HCT116 (cell line): ENCODE measurements around the gene GPHA2. TPM values are rescaled to one million over a fixed set of nuclear protein-coding genes. Genes with fewer than 3 reads are reported as not detected.
A peak's percentile ranks its signal among the peaks of the same experiment; 100 is the strongest.

ENCODE experiments used
- ATAC-seq: fragments of 200-7000 bp; cut with Tn5 transposase; 2 replicates; pipeline ENCODE4 v1.9.1; 2020; ENCODE audit warnings: mild to moderate bottlenecking, moderate library complexity
- BruUV-seq: library from RNA; stranded (reverse); fragments of 400-500 nt; replicated peaks from 2 replicates; lab custom pipeline; 2021; lab: Mats Ljungman, UMichigan
- CTCF ChIA-PET: fragments of 300-600 bp; sonication (Branson Sonifier 250); formaldehyde crosslinking; loops from one replicate; lab custom pipeline; 2021; ENCODE audit warnings: antibody characterized with exemption; lab: Charles Lee
- POLR2A ChIA-PET: fragments of 300-600, 350-600 bp; sonication (Branson Sonifier 250); formaldehyde crosslinking; loops from one replicate; lab custom pipeline; 2021; ENCODE audit warnings: antibody characterized with exemption; lab: Charles Lee
- RAD21 ChIA-PET, 2 experiments: fragments of 300-600 bp; sonication (Branson Sonifier 250); formaldehyde crosslinking; loops; one replicate each; lab custom pipeline; 2023; ENCODE audit warnings: low total read pairs in 2 of 2; ENCODE audit not compliant: uncharacterized antibody in 2 of 2, unreplicated experiment in 2 of 2, low non-redundant PET in 1 of 2; lab: Charles Lee
- DNase-seq: peaks from one replicate; pipeline ENCODE4 v3.0.0-alpha.2; 2010; ENCODE audit warnings: low read depth, low spot score
- H2AFZ ChIP-seq: fragments of 200-600 bp; shearing (Covaris generic), sonication (generic); 2 replicates; pipeline ENCODE4 v1.6.1; 2017; ENCODE audit warnings: low read depth, mixed run types, mixed read lengths, antibody characterized with exemption, low read length; ENCODE audit not compliant: poor library complexity, severe bottlenecking
- H3K27ac ChIP-seq: 2 replicates; pipeline ENCODE4 v1.5.1; 2012; ENCODE audit warnings: low read depth, low read length
- H3K27me3 ChIP-seq: fragments of 200-600 bp; sonication (generic); 2 replicates; pipeline ENCODE4 v1.6.1; 2016; ENCODE audit warnings: mixed run types, low read length, mixed read lengths; ENCODE audit not compliant: insufficient read depth
- H3K36me3 ChIP-seq, 2 experiments: fragments of 200-500 bp in 1 of 2; fragments of 200-600 bp in 1 of 2; sonication (Bioruptor generic) in 1 of 2; sonication (generic) in 1 of 2; 2 replicates each; pipeline versions ENCODE4 v1.5.1 to v1.6.1; 2014 to 2016; ENCODE audit warnings: low read length in 2 of 2, inconsistent platforms in 1 of 2, mixed read lengths in 1 of 2, mixed run types in 1 of 2; ENCODE audit not compliant: insufficient read depth in 2 of 2, control insufficient read depth in 1 of 2
- H3K4me1 ChIP-seq, 2 experiments: fragments of 200-600 bp in 1 of 2; sonication (generic) in 1 of 2; 2 replicates each; pipeline versions ENCODE4 v1.5.1 to v1.6.1; 2012 to 2017; ENCODE audit warnings: low read length in 2 of 2, inconsistent platforms in 1 of 2, mild to moderate bottlenecking in 1 of 2, mixed read lengths in 1 of 2, mixed run types in 1 of 2, moderate library complexity in 1 of 2; ENCODE audit not compliant: insufficient read depth in 2 of 2, control insufficient read depth in 1 of 2
- H3K4me2 ChIP-seq: fragments of 200-600 bp; sonication (generic); 2 replicates; pipeline ENCODE4 v1.6.1; 2017; ENCODE audit warnings: mixed run types, low read length, mixed read lengths
- H3K4me3 ChIP-seq, 2 experiments: fragments of 200-600 bp in 1 of 2; sonication (generic) in 1 of 2; replicated peaks in 1 of 2; 2 replicates each; pipeline ENCODE4 v1.5.1; 2011 to 2016; ENCODE audit warnings: low read length in 2 of 2, control low read depth in 1 of 2, low read depth in 1 of 2, mild to moderate bottlenecking in 1 of 2, mixed read lengths in 1 of 2, mixed run types in 1 of 2
- H3K79me2 ChIP-seq: fragments of 200-600 bp; sonication (generic); 2 replicates; pipeline ENCODE4 v1.6.1; 2017; ENCODE audit warnings: mild to moderate bottlenecking, mixed run types, low read length, moderate library complexity, mixed read lengths; ENCODE audit not compliant: insufficient read depth
- H3K9ac ChIP-seq: fragments of 200-600 bp; sonication (generic); 2 replicates; pipeline ENCODE4 v1.6.1; 2016; ENCODE audit warnings: low read length, mixed read lengths
- H3K9me2 ChIP-seq: fragments of 200-600 bp; sonication (generic), shearing (Covaris generic); 2 replicates; pipeline ENCODE4 v1.6.1; 2017; ENCODE audit warnings: mixed run types, mild to moderate bottlenecking, moderate library complexity; ENCODE audit not compliant: insufficient read depth
- H3K9me3 ChIP-seq, 2 experiments: fragments of 200-500 bp in 1 of 2; fragments of 200-600 bp in 1 of 2; sonication (Bioruptor generic) in 1 of 2; sonication (generic) in 1 of 2; 2 replicates each; pipeline ENCODE4 v1.6.1; 2014 to 2017; ENCODE audit warnings: low read length in 2 of 2, mixed read lengths in 2 of 2, inconsistent platforms in 1 of 2, low read depth in 1 of 2, mild to moderate bottlenecking in 1 of 2, mixed run types in 1 of 2, moderate library complexity in 1 of 2; ENCODE audit not compliant: control insufficient read depth in 1 of 2, insufficient read depth in 1 of 2
- H4K20me1 ChIP-seq: fragments of 200-600 bp; sonication (generic), shearing (Covaris generic); 2 replicates; pipeline ENCODE4 v1.6.1; 2017; ENCODE audit warnings: mixed run types, mild to moderate bottlenecking, moderate library complexity; ENCODE audit not compliant: insufficient read depth
- ATF3 ChIP-seq: IDR thresholded peaks from 2 replicates; pipeline ENCODE4 v1.6.1; 2012
- CTCF ChIP-seq, 3 experiments: fragments of 200-600 bp in 1 of 3; sonication (generic) in 1 of 3; IDR thresholded peaks in 2 of 3; conservative IDR thresholded peaks in 1 of 3; 2 replicates each; pipeline ENCODE4 v1.5.1; 2012 to 2017; ENCODE audit warnings: low read depth in 2 of 3, low read length in 2 of 3, antibody characterized with exemption in 1 of 3, borderline replicate concordance in 1 of 3, control low read depth in 1 of 3, mild to moderate bottlenecking in 1 of 3, mixed read lengths in 1 of 3, mixed run types in 1 of 3, moderate library complexity in 1 of 3; ENCODE audit not compliant: insufficient read depth in 1 of 3
- MAX ChIP-seq: IDR thresholded peaks from 2 replicates; pipeline ENCODE4 v1.6.1; 2012
- REST ChIP-seq: IDR thresholded peaks from 2 replicates; pipeline ENCODE4 v1.6.1; 2012; ENCODE audit warnings: low read depth
- SP1 ChIP-seq: IDR thresholded peaks from 2 replicates; pipeline ENCODE4 v1.6.1; 2012; ENCODE audit warnings: low read depth
- SRF ChIP-seq: IDR thresholded peaks from 2 replicates; pipeline ENCODE4 v1.6.1; 2012; ENCODE audit warnings: low read depth
- YY1 ChIP-seq: IDR thresholded peaks from 2 replicates; pipeline ENCODE4 v1.6.1; 2011; ENCODE audit warnings: low read length, low read depth, moderate library complexity, mild to moderate bottlenecking; ENCODE audit not compliant: insufficient replicate concordance; ENCODE audit errors: extremely low read depth
- intact Hi-C: fragments of 100-400 bp; cut with micrococcal nuclease; formaldehyde crosslinking; loops from 2 replicates; pipeline ENCODE4 v1.10.0; 2022
- total RNA-seq: library from RNA; stranded (reverse); gene quantifications from one replicate; pipeline ENCODE4 v1.2.1, GENCODE V29; 2021; ENCODE audit not compliant: unreplicated experiment

GPHA2 gene
- total RNA-seq, 1 experiment from 2014 or later, result not detected

- BruUV-seq, result no TSS peak
- ChIA-PET POLR2A (interaction anchor here (1.5 kb wide), 2 partner anchors 11 to 84 kb away, joined by 4 read pairs; no protein-coding TSS in a partner anchor), RAD21 (no interaction called here), CTCF (interaction anchor here (0.6 to 1.4 kb wide), 2 partner anchors 35 to 136 kb away, joined by 4 read pairs; no protein-coding TSS in a partner anchor)
- Histone ChIP-seq H3K27ac (peak overlapping the region; percentile 85; the same call in 1 of the 2 replicates), H3K36me3 (no peaks in the 10 kb centered on the region), H2AFZ (no peak overlapping the region), H3K4me2 (peak overlapping the region; percentile 82), H3K9me2 (no peaks in the 10 kb centered on the region), H4K20me1 (no peaks in the 10 kb centered on the region), H3K9me3 (no peaks in the 10 kb centered on the region), H3K27me3 (no peaks in the 10 kb centered on the region), H3K4me3 (no peak overlapping the region), H3K4me1 (peaks cover 11 to 28% of the 10 kb centered on the region in 2 experiments), H3K9ac (no peak overlapping the region), H3K79me2 (no peaks in the 10 kb centered on the region)
- no peak for DNase-seq
- TF ChIP-seq REST (no peak), CTCF (IDR thresholded peaks at IDR 0.05 in 2 of 3, conservative IDR thresholded peaks at IDR 0.05 in 1 of 3; ENCODE audit: borderline replicate concordance in 1 of 3, insufficient read depth in 1 of 3, low read depth in 2 of 3, low read length in 2 of 3) (no peak), ATF3 (no peak), MAX (no peak), YY1 (no peak), SRF (no peak), SP1 (no peak)
- intact Hi-C loops, result no loop called here
- ATAC-seq, result no peak
Observed at GRCh38 chr11:64923151-64923661, 12.5 kb downstream of the GPHA2 start.
